ENCODE measurements around the gene IMMT. TPM values are rescaled to one million over a fixed set of nuclear protein-coding genes. Genes with fewer than 3 reads are reported as not detected.
"Not testable (repeated sequence)": the region's sequence is repeated elsewhere in the genome, so short reads cannot be mapped to it uniquely, and the experiment has no call there.

Gene IMMT
- total RNA-seq, 1 donor from 2014 or later: 70.4 TPM

GRCh38 chr2:86230961-86231360 lies 35.7 kb upstream of the IMMT start:
- DNase-seq (ENCODE audit: low spot score in 2 of 2, unreplicated experiment in 2 of 2): no peak
- Mint-ChIP-seq H3K36me3 (no peaks in the 10 kb centered on the region), H3K9me3 (no peaks in the 10 kb centered on the region), H3K27ac (no peak overlapping the region), H3K27me3 (ENCODE audit: low read depth) (no peaks in the 10 kb centered on the region), H3K4me3 (no peak overlapping the region), H3K4me1 (peaks cover 20% of the 10 kb centered on the region)
- TF ChIP-seq CTCF (IDR thresholded peaks at IDR 0.05; ENCODE audit: unreplicated experiment): no peak

GRCh38 chr2:86229221-86229620 lies 34.0 kb upstream of the IMMT start:
- no peak for DNase-seq (ENCODE audit: low spot score in 2 of 2, unreplicated experiment in 2 of 2)
- Mint-ChIP-seq H3K9me3 (no peaks in the 10 kb centered on the region), H3K36me3 (no peaks in the 10 kb centered on the region), H3K4me3 (no peak overlapping the region), H3K4me1 (peaks cover 21% of the 10 kb centered on the region), H3K27ac (no peak overlapping the region), H3K27me3 (ENCODE audit: low read depth) (no peaks in the 10 kb centered on the region)
- TF ChIP-seq CTCF (IDR thresholded peaks at IDR 0.05; ENCODE audit: unreplicated experiment): no peak

GRCh38 chr2:86228574-86228973 lies 33.3 kb upstream of the IMMT start:
- not testable (repeated sequence) for H3K9me3 Mint-ChIP-seq; H3K27ac Mint-ChIP-seq; DNase-seq (ENCODE audit: low spot score in 2 of 2, unreplicated experiment in 2 of 2); H3K4me3 Mint-ChIP-seq; H3K27me3 Mint-ChIP-seq (ENCODE audit: low read depth); H3K36me3 Mint-ChIP-seq
- peaks cover 25% of the 10 kb centered on the region for H3K4me1 Mint-ChIP-seq

GRCh38 chr2:86227685-86228084 lies 32.4 kb upstream of the IMMT start:
- Mint-ChIP-seq H3K36me3 (no peaks in the 10 kb centered on the region), H3K4me1 (peaks cover 26% of the 10 kb centered on the region), H3K9me3 (no peaks in the 10 kb centered on the region), H3K4me3 (no peak overlapping the region), H3K27ac (no peak overlapping the region), H3K27me3 (ENCODE audit: low read depth) (no peaks in the 10 kb centered on the region)
- DNase-seq (ENCODE audit: low spot score in 2 of 2, unreplicated experiment in 2 of 2): no peak
- TF ChIP-seq CTCF (IDR thresholded peaks at IDR 0.05; ENCODE audit: unreplicated experiment): no peak

- Mint-ChIP-seq H3K4me1 (peaks cover 31% of the 10 kb centered on the region), H3K9me3 (no peaks in the 10 kb centered on the region), H3K4me3 (no peak overlapping the region), H3K27me3 (ENCODE audit: low read depth) (no peaks in the 10 kb centered on the region), H3K27ac (no peak overlapping the region), H3K36me3 (no peaks in the 10 kb centered on the region)
- DNase-seq (ENCODE audit: low spot score in 2 of 2, unreplicated experiment in 2 of 2): no peak
- TF ChIP-seq CTCF (IDR thresholded peaks at IDR 0.05; ENCODE audit: unreplicated experiment): no peak
Measured at GRCh38 chr2:86226636-86227520, 31.6 kb upstream of the IMMT start.

GRCh38 chr2:86226070-86226469 lies 30.8 kb upstream of the IMMT start:
- no peak for TF ChIP-seq CTCF (IDR thresholded peaks at IDR 0.05; ENCODE audit: unreplicated experiment)
- Mint-ChIP-seq H3K4me3 (no peak overlapping the region), H3K9me3 (no peaks in the 10 kb centered on the region), H3K4me1 (peaks cover 34% of the 10 kb centered on the region), H3K27ac (no peak overlapping the region), H3K27me3 (ENCODE audit: low read depth) (no peaks in the 10 kb centered on the region), H3K36me3 (no peaks in the 10 kb centered on the region)
- no peak for DNase-seq (ENCODE audit: low spot score in 2 of 2, unreplicated experiment in 2 of 2)
